Glomerular visceral epithelial cell (primary cell): ENCODE measurements around the gene EXOC6B.

Experiments
- DNase-seq: peaks from one replicate; pipeline ENCODE4 v3.0.0-alpha.2; 2016; ENCODE audit errors: extremely low spot score

Gene EXOC6B

DNA sequence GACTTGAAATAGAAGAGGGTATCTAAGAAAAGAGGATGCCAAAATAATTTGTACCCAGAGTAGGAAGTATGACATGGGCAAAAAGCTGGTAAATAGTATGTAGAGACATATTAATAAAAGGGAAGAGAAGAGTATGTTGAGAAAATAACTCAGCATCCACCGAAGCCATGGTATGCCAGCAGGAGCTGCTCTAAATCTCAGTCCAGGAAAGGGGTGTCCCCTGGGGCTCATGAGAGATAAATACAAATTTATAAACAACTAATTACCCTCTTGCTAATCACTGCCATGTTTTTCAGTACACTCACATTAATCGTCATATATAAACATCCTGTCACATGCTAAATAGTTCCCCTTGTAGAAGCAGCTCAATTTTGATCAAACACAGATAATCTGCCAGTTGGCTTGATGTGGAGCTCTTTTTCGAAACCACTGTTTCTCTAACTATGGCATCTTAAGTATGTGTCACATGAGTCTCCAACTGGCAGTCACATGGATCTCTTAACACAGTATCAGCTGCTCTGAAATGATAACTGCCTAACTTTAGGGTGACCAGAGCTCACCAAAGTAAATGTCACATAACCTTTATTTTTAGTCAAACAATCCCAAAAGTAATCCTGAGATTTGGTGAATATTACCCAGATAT, 31.9 kb downstream of the EXOC6B start:
- DNase-seq: no peak

DNA sequence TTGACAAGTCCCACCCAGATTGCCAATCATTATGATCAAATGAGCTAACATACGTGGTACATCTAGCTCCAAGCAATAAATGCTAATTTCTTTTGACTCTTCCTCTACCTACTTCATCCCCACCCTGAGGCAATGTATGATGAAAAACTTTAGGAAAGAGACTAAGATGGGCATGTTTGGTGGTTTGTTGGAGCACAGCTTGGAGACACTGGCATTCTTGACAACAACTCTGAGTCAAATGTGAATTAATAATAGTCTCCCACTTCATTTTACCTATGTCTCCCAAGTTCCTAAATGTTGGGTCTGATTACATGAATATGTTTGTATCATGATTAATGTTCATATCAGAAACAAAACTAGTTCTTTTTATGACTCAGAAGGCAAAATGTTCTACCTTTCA, 36.6 kb downstream of the EXOC6B start:
- no peak for DNase-seq

DNA sequence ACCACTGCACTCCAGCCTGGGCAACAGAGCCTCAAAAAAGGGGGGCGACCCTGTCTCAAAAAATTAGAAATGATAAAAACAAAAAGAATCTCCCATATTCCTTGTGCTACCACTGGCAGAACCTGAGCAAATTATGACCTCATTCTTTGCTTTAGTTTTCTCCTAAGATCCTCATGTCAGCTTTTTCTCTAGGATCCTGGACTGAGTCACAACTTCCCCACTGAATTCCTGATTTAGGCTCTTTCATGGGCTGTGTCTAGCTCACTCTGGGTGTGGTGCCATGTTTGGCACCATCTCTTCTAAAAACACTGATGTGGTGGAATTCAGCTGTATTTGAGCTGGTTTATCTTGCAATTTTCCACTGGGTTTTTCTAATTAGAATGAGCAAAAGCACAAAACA, 37.1 kb downstream of the EXOC6B start:
- no peak for DNase-seq

DNA sequence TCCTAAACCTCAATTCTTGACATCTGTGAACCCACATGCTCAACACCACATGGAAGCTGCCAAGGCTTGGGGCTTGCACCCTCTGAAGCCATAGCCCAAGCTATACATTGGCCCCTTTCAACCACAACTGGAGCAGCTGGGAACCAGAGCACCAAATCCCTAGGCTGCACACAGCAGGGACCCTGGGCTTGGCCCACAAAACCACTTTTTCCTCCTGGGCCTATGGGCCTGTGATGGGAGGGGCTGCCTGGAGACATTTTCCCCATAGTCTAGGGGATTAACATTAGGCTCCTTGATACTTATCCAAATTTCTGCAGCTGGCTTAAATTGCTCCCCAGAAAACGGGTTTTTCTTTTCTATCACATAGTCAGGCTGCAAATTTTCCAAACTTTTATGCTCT, 40.3 kb downstream of the EXOC6B start:
- no peak for DNase-seq

DNA sequence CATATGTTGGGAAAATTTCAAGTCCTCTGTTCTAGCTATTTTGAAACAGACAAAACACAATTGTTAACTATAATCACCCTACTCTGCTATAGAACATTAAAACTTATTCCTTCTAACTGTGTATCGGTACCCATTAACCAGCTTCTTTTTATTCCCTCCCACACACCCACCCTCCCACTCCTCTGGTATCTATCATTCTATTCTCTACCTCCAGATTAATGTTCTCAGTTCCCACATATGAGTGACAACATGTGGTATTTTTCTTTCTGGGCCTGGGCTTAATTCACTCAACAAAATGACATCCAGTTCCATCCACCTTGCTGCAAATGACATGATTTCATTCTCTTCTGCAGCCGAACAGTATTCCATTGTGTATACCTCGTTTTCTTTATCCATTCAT, 43.3 kb downstream of the EXOC6B start:
- DNase-seq: no peak

DNA sequence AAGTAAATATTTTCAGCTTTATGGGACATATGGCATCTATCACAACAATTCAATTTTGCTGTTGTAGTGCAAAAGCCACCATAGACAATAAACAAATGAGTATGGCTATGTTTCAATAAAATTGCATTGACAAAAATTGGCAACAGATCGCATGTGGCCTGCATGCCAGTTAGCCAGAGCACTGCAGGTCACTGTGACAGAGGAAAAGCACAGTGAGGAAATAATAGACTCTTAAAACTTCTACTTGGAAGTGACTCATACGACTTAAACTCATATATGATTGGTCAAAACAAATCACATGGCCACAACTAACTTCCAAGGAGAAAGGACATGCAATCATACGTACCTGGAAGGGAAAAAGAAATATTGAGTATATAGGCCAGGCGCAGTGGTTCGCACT, 44.4 kb downstream of the EXOC6B start:
- no peak for DNase-seq

DNA sequence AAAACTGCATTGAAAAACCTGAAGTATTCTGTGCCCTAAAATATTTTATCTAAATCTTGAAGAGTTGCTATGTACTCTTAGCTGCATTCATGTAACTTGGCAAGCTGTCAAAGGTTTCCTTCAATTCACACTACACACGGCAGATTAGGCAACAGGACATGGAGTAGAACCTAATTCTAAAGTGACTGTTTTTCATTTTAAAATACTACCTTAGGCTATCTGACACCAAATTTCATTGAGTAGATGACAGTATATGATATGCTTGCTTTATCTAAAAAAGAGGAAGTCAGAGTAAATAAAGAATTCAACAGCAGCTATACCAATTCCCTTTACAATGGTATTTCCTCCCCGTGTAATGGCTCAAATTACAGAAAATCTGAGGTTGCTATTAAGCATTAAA, 45.4 kb downstream of the EXOC6B start:
- DNase-seq: no peak

DNA sequence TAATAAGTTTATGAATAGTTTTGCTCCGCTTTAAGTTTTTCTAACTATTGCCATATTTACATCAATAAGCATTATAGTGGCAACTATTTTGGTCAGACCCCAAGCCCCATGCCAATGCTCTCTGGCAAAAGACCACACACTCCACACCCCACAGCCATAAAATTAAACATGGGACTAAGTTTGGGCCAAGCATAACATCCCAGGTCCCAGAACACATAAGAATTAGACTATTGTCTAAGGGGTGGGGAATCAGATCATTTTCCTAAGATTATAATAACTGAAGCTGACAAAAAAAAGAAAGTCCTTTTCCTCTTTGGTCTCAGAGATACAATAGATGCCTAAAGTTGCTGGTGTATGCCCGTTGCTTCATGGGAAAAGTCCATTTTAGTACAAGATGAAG, 46.3 kb downstream of the EXOC6B start:
- no peak for DNase-seq

DNA sequence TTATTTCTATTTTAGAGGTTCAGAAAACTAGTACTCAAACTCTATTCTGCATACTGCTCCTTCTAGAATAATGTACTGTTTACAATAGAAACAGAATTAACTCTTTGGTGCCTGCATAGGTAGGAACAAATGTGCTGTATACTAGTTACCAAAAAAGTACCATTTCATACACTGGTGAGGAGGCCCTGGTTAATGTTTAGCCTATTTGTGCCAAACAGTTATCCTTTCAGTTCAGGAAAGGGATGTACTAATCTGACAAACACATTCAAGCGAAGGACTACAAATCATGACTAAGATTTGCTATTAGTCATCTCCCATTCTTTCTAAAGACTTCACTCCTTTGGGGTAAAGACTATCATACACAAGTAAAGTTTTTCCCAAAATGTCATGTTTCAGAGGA, 47.4 kb downstream of the EXOC6B start:
- DNase-seq: peak; percentile 49

DNA sequence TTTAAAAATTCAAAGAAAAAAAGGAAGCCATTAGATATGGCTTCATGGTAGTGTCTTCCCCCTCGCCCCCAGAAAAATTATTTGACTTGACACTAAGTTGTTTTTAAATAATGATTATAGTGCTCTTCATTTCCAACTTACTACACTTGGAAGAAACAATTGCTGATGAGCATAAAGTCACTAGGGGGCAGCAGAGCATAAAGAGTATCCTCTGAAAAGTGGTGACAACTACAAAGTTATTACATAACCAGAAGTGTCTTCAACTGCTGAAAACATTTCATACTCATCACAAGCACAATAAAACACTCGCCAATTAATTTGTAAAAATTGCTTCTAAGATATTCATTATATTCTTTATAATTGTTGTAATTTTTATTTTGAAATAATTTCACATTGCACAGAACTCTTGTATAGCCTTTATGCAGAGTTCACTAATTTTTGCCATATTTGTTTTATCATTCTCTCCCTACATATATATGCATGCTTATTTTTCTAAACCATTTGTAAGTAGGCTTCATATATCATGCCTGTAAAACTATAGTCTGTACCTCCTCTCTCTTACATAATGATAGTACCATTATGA, 54.9 kb downstream of the EXOC6B start:
- peak; percentile 62 for DNase-seq

DNA sequence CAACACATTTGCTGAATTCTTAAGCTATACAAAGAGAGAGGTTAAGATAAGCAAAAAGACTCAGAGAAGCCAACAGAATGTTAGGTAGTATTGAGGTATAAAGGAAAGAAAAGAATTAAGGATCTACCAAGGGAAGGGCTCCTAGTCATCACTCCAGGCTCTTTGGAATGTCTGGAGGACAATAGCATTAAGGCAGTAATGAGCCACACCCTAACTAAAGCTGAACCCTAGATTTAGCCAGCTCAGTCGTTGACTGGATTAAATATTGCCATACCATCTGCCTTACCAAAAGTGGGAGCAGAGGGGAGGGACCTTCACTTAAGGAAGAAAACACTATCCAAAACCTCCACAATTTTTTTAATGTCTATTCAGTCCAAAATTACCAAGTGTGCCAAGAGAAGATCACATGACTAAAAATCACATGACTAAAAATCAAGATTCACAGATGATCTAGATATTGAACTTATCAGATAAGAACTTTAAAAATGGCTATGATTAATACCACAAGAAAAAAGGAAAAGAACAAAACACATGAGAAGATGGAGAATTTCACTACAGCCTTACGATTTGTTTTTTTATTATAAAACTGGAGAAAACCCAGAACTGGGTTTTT, 59.7 kb downstream of the EXOC6B start:
- no peak for DNase-seq

DNA sequence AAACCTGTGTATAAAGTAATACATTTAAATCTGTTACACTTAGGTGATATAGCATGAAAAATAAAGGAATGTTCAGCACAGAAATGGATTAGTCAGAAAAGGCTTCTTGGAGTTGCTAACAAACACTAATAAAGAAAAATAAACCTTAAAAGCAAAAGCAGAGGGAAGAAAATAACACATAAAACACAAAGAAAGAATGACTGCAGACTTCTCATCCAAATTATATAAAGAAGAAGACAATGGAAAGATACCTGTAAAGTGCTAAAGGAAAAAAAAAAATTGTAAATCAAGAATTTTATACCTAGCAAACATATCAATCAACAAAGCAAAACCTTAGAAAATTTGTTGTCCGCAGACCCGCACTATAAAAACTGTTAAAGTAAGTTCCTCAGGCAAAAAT, 63.6 kb downstream of the EXOC6B start:
- DNase-seq: no peak

DNA sequence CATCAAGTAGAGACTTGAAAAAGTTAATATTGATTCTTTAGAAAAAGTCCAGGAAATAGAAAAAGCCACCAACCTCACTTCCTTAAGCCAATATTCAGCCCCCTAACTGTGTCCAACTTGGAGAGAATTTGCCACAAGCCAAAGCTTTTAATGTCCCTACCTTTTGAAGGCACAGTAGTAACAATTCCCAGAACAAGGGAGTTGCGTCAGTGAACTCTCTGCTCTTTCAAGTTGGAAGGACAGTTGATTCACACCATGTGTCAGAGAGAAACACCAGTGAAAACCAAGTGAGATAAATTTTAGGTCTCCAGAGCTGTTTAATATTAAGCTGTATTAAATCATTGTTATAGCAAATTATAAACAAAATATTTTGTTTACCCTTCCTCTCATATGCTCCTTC, 66.1 kb downstream of the EXOC6B start:
- DNase-seq: no peak

DNA sequence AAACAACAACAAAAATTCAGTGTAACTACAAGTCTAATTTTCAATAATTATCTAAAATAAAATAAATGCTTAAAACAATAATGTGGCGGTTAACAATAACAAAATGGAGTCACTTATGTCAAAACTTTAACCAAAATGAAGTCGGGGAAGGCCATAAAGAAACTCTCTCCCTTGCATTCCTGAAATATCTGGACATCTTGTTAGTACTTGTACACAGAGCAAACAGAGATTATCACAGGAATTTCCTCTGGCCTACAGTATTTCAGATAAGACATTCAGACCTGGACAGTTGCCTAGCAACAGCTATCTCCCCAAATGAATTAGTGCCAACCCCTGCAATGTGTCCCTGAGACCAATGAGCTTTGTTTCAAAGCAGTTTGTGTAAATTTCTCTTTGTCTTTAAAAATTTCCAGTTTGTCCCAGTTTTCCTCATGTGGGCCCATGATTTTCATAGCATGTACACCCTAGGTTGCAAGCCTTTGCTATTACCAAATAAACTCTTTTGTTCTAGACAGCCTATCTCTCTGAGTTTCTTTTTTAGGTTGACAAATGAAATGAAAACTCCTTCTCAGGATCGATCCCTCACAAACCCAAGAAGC, 68.6 kb downstream of the EXOC6B start:
- no peak for DNase-seq

DNA sequence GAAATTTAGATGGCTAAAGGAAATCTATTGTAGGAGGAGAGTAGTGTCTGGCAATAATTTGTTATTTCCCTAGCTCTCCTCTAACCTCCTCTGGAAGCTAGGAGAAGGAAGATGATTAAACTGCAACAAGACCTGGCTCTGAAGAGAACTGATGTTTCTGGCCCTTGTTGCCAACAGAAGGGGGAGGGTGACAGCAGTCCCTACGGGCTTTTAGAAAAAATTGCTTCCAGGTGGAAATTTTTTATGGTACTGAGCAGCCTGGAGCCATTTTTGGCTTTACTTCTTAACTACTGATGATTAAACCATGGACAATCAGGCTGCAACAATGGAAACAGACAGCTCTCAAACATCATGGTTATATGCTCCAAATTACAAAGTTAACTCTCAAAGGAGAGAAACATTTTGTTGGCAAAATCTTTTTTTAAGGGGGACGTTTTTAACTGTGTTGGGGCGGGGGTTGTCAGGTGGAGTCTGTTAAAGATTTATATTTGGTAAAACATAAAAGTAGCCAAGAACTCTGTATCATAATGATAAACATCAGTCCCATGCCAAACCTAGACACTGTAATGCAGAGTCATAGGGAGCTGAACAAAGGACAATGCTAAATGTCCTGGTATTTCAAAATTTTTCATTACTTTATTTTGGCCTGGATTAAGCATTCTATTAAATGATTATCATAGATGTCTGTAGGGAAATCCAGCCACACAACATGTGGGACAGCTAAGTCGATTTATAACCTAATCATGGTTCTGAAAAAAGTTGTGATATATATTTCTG, 70.0 kb downstream of the EXOC6B start:
- no peak for DNase-seq

DNA sequence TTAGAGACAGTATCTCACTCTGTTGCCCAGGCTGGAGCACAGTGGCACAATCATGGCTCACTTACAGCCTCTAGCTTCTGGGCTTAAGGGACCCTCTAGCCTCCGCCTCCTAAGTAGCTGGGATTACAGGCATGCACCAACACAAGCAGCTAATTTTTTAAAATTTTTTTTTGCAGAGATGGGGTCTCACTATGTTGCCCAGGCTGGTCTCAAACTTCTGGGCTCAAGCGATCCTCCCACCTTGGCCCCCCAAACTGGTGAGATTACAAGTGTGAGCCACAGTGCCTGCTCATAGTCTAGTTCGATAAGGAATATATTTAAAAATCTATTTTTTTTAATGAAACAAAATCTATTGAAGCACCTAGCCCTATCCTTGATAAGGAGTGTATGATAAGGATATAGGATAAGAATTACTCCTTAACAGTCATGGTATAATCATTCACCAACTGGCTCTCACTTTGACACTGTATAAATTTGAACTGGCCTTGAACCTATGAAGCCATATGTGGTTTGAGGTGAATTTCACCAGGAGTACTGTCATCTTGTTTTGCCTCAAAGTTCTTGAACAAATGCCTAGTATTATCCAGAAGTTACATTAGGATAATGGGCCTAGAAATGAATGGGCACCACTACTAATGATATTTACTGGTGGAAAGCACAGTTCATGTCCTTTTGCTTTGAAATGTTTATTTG, 71.1 kb downstream of the EXOC6B start:
- DNase-seq: no peak

DNA sequence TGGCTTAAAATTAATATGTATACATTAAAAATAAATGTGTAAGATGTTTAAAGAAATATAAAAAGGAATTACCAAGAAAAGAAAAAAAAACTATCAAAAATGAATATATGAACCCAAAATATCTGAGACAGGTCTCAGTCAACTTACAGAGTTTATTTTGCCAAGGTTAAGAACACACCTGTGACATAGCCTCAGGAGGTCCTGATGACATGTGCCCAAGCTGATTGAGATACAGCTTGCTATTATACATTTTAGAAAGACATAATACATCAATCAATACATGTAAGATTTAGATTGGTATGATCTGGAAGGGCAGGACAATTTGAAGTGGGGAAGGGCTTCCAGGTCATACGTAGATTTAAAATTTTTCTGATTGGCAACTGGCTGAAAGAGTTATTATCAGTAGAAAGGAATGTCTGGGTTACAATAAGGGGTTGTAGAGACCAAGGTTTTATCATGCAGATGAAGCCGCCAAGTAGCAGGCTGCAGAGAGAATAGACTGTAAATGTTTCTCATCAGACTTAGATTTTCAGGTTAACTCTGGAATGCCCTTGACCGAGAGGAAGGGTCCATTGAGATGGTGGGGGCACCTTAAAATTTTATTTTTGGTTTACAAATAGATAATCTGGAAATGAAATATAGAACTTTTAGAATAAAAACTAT, 74.7 kb downstream of the EXOC6B start:
- no peak for DNase-seq

DNA sequence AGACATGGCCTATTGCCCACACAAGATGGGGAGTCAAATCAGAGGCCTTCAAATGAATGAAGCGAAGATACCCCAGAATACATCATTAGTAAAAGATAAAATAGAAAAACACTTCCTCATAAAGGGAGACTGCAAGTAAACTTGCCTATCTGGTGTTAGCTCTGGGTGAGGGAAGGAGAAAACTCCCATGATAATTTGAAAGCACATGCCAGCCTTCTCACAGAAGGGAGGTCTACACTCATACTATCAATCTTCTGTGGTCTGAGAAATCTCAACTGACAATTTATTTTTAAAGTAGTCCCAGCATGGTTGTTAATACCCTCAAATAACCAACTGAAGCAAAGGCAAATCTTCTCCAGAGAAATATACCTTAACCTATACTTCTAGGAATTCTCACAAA, 75.4 kb downstream of the EXOC6B start:
- no peak for DNase-seq

DNA sequence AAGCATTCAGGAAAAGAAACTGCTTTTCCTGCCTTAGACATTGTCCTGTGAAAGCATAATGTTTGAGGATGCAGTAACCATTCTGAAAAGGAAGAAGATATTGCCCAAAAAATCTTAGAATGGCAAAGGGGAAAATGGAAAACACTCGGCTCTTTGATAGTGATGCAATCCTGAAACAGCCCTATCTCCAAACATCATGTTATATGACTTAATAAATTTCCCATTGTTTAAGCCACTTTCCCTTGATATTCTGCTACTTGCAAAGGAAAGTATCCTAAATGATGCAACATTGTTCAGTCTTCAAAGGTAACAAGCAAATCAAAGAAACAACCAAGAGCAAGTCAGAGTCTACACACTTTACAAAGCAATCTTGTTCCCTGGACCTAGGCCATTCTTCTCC, 78.5 kb downstream of the EXOC6B start:
- no peak for DNase-seq

DNA sequence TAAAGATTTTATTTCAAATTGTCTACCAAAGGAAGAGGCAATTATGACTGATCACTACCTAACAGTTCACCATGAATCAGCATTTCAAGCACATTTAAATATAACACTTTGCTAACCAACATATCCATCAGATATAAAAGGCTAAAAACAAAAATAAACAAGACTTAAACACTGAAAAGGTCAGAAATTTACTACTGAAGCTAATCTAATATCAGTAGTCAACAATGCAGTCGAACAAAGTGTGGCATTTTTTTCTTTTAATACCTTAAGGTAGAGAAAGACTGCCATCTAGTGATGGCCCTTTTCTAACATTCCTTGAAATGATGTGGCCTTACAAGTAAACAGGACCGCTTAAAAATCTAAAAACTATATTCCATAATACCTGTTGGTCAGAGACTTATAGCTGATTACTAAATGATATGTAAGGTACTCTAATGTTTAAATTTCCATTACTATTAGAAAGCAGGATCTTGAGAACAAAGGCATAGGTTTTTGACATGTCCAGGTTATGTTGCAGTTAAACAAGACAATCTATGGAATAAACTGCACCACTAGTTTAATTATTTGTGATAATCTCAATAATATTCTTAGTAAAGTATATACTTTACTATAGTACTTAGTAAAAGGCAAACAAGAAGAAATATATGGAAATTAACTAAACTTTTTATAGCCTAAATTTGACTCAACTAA, 80.0 kb downstream of the EXOC6B start:
- peak; percentile 44 for DNase-seq

DNA sequence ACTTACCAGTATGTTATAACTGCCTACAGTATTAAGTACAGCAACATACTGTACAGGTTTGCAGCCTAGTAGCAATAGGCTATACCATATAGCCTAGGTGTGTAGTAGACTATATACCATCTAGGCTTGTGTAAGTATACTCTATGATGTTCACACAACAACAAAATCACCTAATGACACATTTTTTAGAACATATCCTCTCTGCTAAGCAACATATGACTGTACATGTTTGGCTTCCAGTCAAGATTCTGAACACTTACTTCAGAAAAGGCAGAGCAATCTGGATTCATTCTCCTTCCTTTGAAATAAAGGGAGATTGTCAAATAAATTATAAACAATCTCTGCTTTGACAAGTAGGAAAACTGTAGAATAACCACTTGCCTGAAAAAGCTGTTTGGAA, 81.8 kb downstream of the EXOC6B start:
- DNase-seq: no peak
